GM12892 (cell line): ENCODE results near the gene METTL25.

Source experiments
- POLR2A ChIP-seq: IDR thresholded peaks from 2 replicates; pipeline ENCODE4 v1.6.1; 2011; ENCODE audit warnings: low read depth, low read length, control low read depth
- POLR2AphosphoS5 ChIP-seq: IDR thresholded peaks from 2 replicates; pipeline ENCODE4 v1.6.1; 2011; ENCODE audit warnings: low read depth, low read length, control low read depth

GRCh38 chr12:82414044-82414443 lies 55.7 kb downstream of the METTL25 start:
- TF ChIP-seq POLR2AphosphoS5 (no peak), POLR2A (no peak)
